ENCODE results near the gene FIBCD1. TPM values are rescaled to one million over a fixed set of nuclear protein-coding genes. Genes with fewer than 3 reads are reported as not detected.

FIBCD1 gene
- total RNA-seq, 1 experiment from 2014 or later, result 7.1 TPM

DNA sequence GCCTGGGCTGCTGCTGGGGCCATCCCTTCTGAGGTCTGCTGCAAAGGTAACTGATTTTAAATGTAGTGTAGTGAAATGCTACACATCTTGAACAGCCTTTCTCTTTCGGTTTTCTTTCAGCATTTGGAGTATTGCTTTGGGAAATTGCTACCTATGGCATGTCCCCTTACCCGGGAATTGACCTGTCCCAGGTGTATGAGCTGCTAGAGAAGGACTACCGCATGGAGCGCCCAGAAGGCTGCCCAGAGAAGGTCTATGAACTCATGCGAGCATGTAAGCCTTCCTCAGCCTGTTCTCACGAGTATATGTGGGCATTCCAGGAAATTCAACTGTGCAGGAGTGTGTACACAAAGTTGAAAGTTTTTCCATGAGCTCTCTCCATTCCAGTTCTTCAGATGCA is 60.8 kb downstream of the FIBCD1 start:
- Histone ChIP-seq H2BK120ac (ENCODE audit: low read depth, low read length, poor library complexity, severe bottlenecking) (no peak overlapping the region), H2BK20ac (ENCODE audit: low read depth, low read length, poor library complexity, severe bottlenecking) (no peak overlapping the region), H2BK15ac (ENCODE audit: low read depth, low read length) (no peak overlapping the region), H3K27me3 (ENCODE audit: insufficient read depth, low read length) (no peaks in the 10 kb centered on the region), H3K9ac (ENCODE audit: extremely low read depth, insufficient read length, low read length) (no peak overlapping the region), H4K20me1 (ENCODE audit: control insufficient read depth, insufficient read depth, insufficient read length) (peaks cover 2% of the 10 kb centered on the region), H3K23me2 (ENCODE audit: insufficient read length, low read depth, low read length, poor library complexity, severe bottlenecking) (no peaks in the 10 kb centered on the region), H2AFZ (ENCODE audit: low read length) (no peak overlapping the region), H3K4me1 (ENCODE audit: insufficient read depth, low read length) (no peaks in the 10 kb centered on the region), H3K79me2 (ENCODE audit: insufficient read depth, low read length) (no peaks in the 10 kb centered on the region), H3K27ac (ENCODE audit: insufficient read length, low read depth, low read length) (no peak overlapping the region), H4K91ac (ENCODE audit: insufficient read length, low read depth, low read length) (no peak overlapping the region), H3K4me2 (ENCODE audit: insufficient read depth, insufficient read length, low read length) (no peak overlapping the region), H3K18ac (ENCODE audit: insufficient read length, low read depth, low read length) (no peak overlapping the region), H3K79me1 (ENCODE audit: insufficient read depth, low read depth, low read length, poor library complexity, severe bottlenecking) (no peaks in the 10 kb centered on the region), H2BK12ac (ENCODE audit: insufficient read length, low read depth, low read length) (no peak overlapping the region), H3K14ac (ENCODE audit: insufficient read depth, low read length) (no peak overlapping the region), H4K8ac (replicated peaks; ENCODE audit: insufficient read length, low read depth, low read length) (no peak overlapping the region), H3K4ac (ENCODE audit: low read depth, low read length) (no peak overlapping the region), H2BK5ac (ENCODE audit: insufficient read length, low read length) (no peak overlapping the region), H3K56ac (ENCODE audit: insufficient read length, low read depth, low read length) (no peak overlapping the region), H4K5ac (ENCODE audit: insufficient read length, low read depth, low read length) (no peak overlapping the region), H3K9me3 (ENCODE audit: control insufficient read depth, low read depth, low read length) (no peaks in the 10 kb centered on the region), H3K23ac (ENCODE audit: insufficient read length, low read depth, low read length) (no peak overlapping the region), H2AK5ac (ENCODE audit: insufficient read length, low read length) (no peak overlapping the region), H3T11ph (ENCODE audit: low read length) (no peak overlapping the region)
- Mint-ChIP-seq H3K9me3 (no peaks in the 10 kb centered on the region), H3K27ac (no peak overlapping the region), H3K36me3 (ENCODE audit: insufficient read depth in 1 of 3, low read depth in 3 of 3) (peaks cover 51 to 85% (median 81%) of the 10 kb centered on the region in 3 experiments), H3K4me1 (no peaks in the 10 kb centered on the region), H3K27me3 (ENCODE audit: low read depth) (no peaks in the 10 kb centered on the region), H3K4me3 (no peak overlapping the region)
- WGBS (ENCODE audit: extremely low coverage, insufficient read length, low lambda C conversion rate), result no CpG with 5 or more reads among the region's 6 CpGs
- no peak for DNase-seq
- TF ChIP-seq CTCF (conservative IDR thresholded peaks at IDR 0.05), result no peak

Measured in H9 (cell line).